ENCODE results near the gene PWWP2A. TPM values are rescaled to one million over a fixed set of nuclear protein-coding genes. Genes with fewer than 3 reads are reported as not detected.

PWWP2A gene
- total RNA-seq, 1 experiment from 2014 or later, result 15.3 TPM

DNA sequence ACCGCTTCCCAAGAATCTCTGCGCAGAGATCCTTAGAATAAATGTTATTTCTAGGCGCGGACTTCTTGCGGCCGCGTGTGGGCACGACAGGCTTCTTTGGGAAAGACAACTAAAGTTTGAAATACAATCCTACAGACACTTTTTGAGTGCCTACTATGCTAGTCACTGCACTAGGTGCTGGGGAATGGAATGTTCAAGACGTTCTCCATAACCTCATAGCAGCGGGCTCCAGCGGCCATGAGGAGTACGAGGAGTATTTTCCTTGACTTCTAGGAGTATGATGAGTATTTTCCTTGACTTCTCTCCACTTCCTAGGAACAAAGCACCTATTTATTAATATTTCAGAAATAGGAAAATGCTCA, 636 bp upstream of the PWWP2A start:
- Histone ChIP-seq H3K27ac (ENCODE audit: low read length) (no peak overlapping the region), H3K4me3 (ENCODE audit: low read length) (peak overlapping the region; percentile 56), H3K4me2 (ENCODE audit: low read length) (peak overlapping the region; percentile 76)

DNA sequence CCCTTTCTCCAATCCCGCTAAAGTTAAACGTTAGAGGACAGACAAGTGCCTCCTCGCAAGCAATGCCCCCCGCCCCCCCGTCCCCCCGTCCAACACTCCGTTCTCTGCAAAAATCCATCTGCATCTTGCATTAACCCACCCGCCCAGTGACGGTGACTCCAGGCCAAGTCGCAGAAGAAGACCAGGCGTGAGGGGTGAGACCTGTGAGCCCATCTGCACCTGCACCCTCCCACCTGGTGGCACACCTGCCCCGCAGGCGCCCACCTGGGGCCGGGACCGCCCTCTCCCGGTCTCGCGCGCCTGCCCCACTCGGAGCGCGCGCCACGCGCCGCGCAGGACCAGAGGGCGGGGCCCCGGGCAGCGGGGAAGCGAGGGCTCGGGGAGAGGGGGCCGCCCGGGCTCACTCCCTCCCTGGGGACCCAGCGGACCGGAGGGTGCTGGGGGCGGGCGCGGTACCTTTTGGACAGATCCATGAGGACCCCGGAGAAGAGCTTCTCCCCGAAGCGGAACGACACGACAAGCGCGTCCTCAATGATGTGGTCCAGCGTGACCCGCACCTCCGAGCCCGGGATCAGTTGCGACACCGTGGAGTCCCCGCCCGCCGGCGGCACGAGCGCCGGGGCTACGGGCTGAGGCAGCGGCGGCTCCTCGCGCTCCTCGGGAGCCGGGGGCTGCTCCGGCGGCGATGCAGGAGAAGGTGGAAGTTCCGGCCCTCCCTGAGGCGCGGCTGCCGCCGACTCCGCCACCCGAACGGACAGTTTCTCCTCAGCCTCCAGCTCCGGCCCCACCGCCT, 705 bp downstream of the PWWP2A start:
- TF ChIP-seq, protein P1, sequence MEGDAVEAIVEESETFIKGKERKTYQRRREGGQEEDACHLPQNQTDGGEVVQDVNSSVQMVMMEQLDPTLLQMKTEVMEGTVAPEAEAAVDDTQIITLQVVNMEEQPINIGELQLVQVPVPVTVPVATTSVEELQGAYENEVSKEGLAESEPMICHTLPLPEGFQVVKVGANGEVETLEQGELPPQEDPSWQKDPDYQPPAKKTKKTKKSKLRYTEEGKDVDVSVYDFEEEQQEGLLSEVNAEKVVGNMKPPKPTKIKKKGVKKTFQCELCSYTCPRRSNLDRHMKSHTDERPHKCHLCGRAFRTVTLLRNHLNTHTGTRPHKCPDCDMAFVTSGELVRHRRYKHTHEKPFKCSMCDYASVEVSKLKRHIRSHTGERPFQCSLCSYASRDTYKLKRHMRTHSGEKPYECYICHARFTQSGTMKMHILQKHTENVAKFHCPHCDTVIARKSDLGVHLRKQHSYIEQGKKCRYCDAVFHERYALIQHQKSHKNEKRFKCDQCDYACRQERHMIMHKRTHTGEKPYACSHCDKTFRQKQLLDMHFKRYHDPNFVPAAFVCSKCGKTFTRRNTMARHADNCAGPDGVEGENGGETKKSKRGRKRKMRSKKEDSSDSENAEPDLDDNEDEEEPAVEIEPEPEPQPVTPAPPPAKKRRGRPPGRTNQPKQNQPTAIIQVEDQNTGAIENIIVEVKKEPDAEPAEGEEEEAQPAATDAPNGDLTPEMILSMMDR (conservative IDR thresholded peaks at IDR 0.05; ENCODE audit: low read depth, low read length), result no peak
- TF ChIP-seq EZH2phosphoT487 (IDR thresholded peaks at IDR 0.05; ENCODE audit: borderline replicate concordance, low read length) (no peak), EZH2 (IDR thresholded peaks at IDR 0.05; ENCODE audit: low read length, unreplicated experiment) (no peak)
- peaks cover 6% of the 10 kb centered on the region; the same call in 1 of the 2 replicates for H3K4me1 ChIP-seq (ENCODE audit: insufficient read depth, low read length)
- peaks cover 35% of the 10 kb centered on the region for H3K79me2 ChIP-seq (ENCODE audit: low read length)
- peaks cover 12% of the 10 kb centered on the region for H3K36me3 ChIP-seq (ENCODE audit: low read depth, low read length)
- TSS peak; percentile 46 for BruUV-seq (replicated peaks)
- H4K20me1 ChIP-seq (ENCODE audit: low read length), result no peaks in the 10 kb centered on the region
- ATAC-seq, result peak; percentile 9
- peak overlapping the region; percentile 82 for H3K4me2 ChIP-seq (ENCODE audit: low read length)
- peak overlapping the region; percentile 99 for H3K4me3 ChIP-seq (ENCODE audit: low read length)
- H3K9me3 ChIP-seq (ENCODE audit: low read length), result no peaks in the 10 kb centered on the region
- H2AFZ ChIP-seq (ENCODE audit: low read length), result peak overlapping the region; percentile 93
- no peaks in the 10 kb centered on the region for H3K9me2 ChIP-seq (replicated peaks; ENCODE audit: low read length)
- DNase-seq, result peak; percentile 14
- CTCF ChIA-PET, result interaction anchor here (0.6 to 1.6 kb wide), 4 partner anchors 38 to 98 kb away, joined by 3 to 4 read pairs (median 3); no protein-coding TSS in a partner anchor
- H3K9ac ChIP-seq (ENCODE audit: low read length), result peak overlapping the region; percentile 96
- intact Hi-C loops (cut with micrococcal nuclease), result loop anchor here (1.0 to 5.0 kb wide), 5 partner anchors 35 to 109 kb away; partner anchors contain the start of gene TTC1
- POLR2A ChIA-PET (ENCODE audit: unreplicated experiment), result no interaction called here
- peak overlapping the region; percentile 44 for H3K27ac ChIP-seq (ENCODE audit: low read length)
- H3F3A ChIP-seq (ENCODE audit: low read length, unreplicated experiment), result no peaks in the 10 kb centered on the region
- H3K27me3 ChIP-seq (ENCODE audit: low read length), result no peaks in the 10 kb centered on the region

More for the DNA sequence above, 636 bp upstream of the PWWP2A start:
- POLR2A ChIA-PET (ENCODE audit: unreplicated experiment), result no interaction called here
- peaks cover 6% of the 10 kb centered on the region; the same call in 1 of the 2 replicates for H3K36me3 ChIP-seq (ENCODE audit: low read depth, low read length)
- peak overlapping the region; percentile 81 for H2AFZ ChIP-seq (ENCODE audit: low read length)
- H3K79me2 ChIP-seq (ENCODE audit: low read length), result peaks cover 28% of the 10 kb centered on the region
- no peaks in the 10 kb centered on the region for H3F3A ChIP-seq (ENCODE audit: low read length, unreplicated experiment)
- DNase-seq (no peak), ATAC-seq (no peak)
- no peaks in the 10 kb centered on the region for H3K27me3 ChIP-seq (ENCODE audit: low read length)
- intact Hi-C loops (cut with micrococcal nuclease), result loop anchor here (1.0 to 5.0 kb wide), 5 partner anchors 37 to 111 kb away; partner anchors contain the start of gene TTC1
- CTCF ChIA-PET, result no interaction called here
- H3K9me3 ChIP-seq (ENCODE audit: low read length), result no peaks in the 10 kb centered on the region
- no peaks in the 10 kb centered on the region for H4K20me1 ChIP-seq (ENCODE audit: low read length)
- no peaks in the 10 kb centered on the region for H3K9me2 ChIP-seq (replicated peaks; ENCODE audit: low read length)
- H3K9ac ChIP-seq (ENCODE audit: low read length), result no peak overlapping the region
- TF ChIP-seq EZH2phosphoT487 (IDR thresholded peaks at IDR 0.05; ENCODE audit: borderline replicate concordance, low read length), result no peak
- TF ChIP-seq, protein P1 (conservative IDR thresholded peaks at IDR 0.05; ENCODE audit: low read depth, low read length), result peak; percentile 25; the same call in 1 of the 2 replicates
- peaks cover 6% of the 10 kb centered on the region; the same call in 1 of the 2 replicates for H3K4me1 ChIP-seq (ENCODE audit: insufficient read depth, low read length)
- BruUV-seq (replicated peaks), result no TSS peak

DNA sequence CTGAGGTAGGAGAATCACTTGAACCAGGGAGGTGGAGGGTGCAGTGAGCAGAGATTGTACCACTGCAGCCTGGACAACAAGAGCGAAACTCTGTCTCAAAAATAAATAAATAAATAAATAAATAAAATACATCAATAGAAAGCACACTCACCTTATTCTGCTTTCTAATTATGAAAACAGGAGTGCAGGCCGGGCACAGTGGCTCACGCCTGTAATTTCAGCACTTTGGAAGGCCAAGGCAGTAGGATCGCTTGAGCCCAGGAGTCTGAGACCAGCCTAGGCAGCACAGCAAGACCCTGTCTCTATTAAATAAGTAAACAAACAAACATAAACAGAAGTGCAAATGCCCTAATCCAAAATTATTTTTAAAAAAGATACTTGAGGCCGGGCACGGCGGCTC, 2.3 kb downstream of the PWWP2A start:
- Histone ChIP-seq H3K36me3 (ENCODE audit: low read depth, low read length) (peaks cover 22% of the 10 kb centered on the region), H4K20me1 (ENCODE audit: low read length) (no peaks in the 10 kb centered on the region), H3F3A (ENCODE audit: low read length, unreplicated experiment) (no peaks in the 10 kb centered on the region), H3K4me1 (ENCODE audit: insufficient read depth, low read length) (peaks cover 6% of the 10 kb centered on the region; the same call in 1 of the 2 replicates), H2AFZ (ENCODE audit: low read length) (no peak overlapping the region), H3K27me3 (ENCODE audit: low read length) (no peaks in the 10 kb centered on the region), H3K4me2 (ENCODE audit: low read length) (0 out of 2 replicates have a peak overlapping the region, but pooled peaks have one; percentile 82), H3K79me2 (ENCODE audit: low read length) (peaks cover 49% of the 10 kb centered on the region), H3K9me3 (ENCODE audit: low read length) (no peaks in the 10 kb centered on the region), H3K9ac (ENCODE audit: low read length) (no peak overlapping the region), H3K4me3 (ENCODE audit: low read length) (no peak overlapping the region), H3K9me2 (replicated peaks; ENCODE audit: low read length) (no peaks in the 10 kb centered on the region), H3K27ac (ENCODE audit: low read length) (no peak overlapping the region)
- ATAC-seq (no peak), DNase-seq (no peak)
- ChIA-PET POLR2A (ENCODE audit: unreplicated experiment) (no interaction called here), CTCF (no interaction called here)
- no TSS peak for BruUV-seq (replicated peaks)
- intact Hi-C loops (cut with micrococcal nuclease), result loop anchor here (5.0 kb wide), 1 partner anchor 95 kb away; no protein-coding TSS in a partner anchor
- no peak for TF ChIP-seq EZH2 (IDR thresholded peaks at IDR 0.05; ENCODE audit: low read length, unreplicated experiment)
- TF ChIP-seq, protein P1 (conservative IDR thresholded peaks at IDR 0.05; ENCODE audit: low read depth, low read length), result no peak
- no peak for TF ChIP-seq EZH2phosphoT487 (IDR thresholded peaks at IDR 0.05; ENCODE audit: borderline replicate concordance, low read length)

Measured in PC-3 (cell line).